Uterus (tissue), 2 donors: ENCODE measurements around the gene HDDC3.

Source experiments
- POLR2A ChIP-seq, 2 donors: fragments of 450-650 bp; IDR thresholded peaks; one replicate each; pipeline ENCODE4 v1.6.1; 2016; ENCODE audit warnings: antibody characterized with exemption in 2 of 2, mild to moderate bottlenecking in 1 of 2, moderate library complexity in 1 of 2
- TF ChIP-seq, protein P1 (sequence below), 4 experiments: fragments of 200-600 bp in 2 of 4; fragments of 450-650 bp in 2 of 4; sonication (generic) in 2 of 4; IDR thresholded peaks; one replicate each; pipeline ENCODE4 v1.5.1; 2016 to 2019; ENCODE audit warnings: antibody characterized with exemption in 4 of 4, mild to moderate bottlenecking in 2 of 4, moderate library complexity in 1 of 4

DNA sequence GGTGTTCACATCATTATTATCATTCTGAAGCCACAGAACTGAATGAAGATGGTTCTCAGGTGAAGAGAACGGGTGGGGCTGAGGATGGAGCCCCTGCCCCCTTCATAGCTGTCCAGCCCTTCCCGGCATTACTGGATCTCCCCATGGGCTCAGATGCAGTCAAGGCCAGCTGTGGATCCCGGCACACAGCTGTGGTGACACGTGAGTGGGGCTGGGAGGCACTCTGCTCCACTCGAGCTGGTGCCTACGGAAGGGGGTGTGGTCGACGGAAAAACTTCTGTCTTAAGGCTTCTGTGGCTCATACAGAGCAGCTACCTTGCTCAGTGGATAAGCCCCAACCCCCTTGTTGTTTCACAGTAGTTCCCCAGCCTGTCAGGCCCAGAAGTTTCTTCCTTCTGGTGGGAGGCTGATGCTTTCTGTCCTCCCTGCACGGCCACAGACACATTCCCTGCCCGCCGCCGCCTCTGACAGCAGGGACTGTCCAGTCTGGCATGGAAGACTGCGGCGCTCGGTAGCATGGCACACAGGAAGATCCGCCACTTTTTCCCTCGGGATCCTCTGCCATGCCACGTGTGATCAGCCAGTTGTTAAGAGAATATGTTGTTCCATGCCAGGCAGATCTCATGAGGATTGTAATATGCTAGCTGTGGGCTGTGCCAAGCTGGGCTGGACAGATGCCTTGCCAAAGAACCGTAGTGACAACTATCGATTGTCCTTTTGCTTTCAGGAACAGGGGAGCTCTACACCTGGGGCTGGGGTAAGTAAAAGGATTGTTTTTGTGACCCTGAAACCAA is 28.1 kb upstream of the HDDC3 start:
- TF ChIP-seq, protein P1, sequence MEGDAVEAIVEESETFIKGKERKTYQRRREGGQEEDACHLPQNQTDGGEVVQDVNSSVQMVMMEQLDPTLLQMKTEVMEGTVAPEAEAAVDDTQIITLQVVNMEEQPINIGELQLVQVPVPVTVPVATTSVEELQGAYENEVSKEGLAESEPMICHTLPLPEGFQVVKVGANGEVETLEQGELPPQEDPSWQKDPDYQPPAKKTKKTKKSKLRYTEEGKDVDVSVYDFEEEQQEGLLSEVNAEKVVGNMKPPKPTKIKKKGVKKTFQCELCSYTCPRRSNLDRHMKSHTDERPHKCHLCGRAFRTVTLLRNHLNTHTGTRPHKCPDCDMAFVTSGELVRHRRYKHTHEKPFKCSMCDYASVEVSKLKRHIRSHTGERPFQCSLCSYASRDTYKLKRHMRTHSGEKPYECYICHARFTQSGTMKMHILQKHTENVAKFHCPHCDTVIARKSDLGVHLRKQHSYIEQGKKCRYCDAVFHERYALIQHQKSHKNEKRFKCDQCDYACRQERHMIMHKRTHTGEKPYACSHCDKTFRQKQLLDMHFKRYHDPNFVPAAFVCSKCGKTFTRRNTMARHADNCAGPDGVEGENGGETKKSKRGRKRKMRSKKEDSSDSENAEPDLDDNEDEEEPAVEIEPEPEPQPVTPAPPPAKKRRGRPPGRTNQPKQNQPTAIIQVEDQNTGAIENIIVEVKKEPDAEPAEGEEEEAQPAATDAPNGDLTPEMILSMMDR (IDR thresholded peaks at IDR 0.05) = no peak
- no peak for TF ChIP-seq POLR2A (IDR thresholded peaks at IDR 0.05)
